Ishikawa (cell line): Measurements from ENCODE around the gene NOX5.

Experiments used
- CEBPB ChIP-seq: IDR thresholded peaks from 2 replicates; pipeline ENCODE4 v1.6.1; 2012
- CREB1 ChIP-seq: IDR thresholded peaks from 2 replicates; pipeline ENCODE4 v1.6.1; 2012; ENCODE audit warnings: low read depth
- EGR1 ChIP-seq: IDR thresholded peaks from 2 replicates; pipeline ENCODE4 v1.6.1; 2012
- EP300 ChIP-seq: IDR thresholded peaks from 2 replicates; pipeline ENCODE4 v1.6.1; 2012; ENCODE audit warnings: borderline replicate concordance
- FOXM1 ChIP-seq: IDR thresholded peaks from 2 replicates; pipeline ENCODE4 v1.6.1; 2012; ENCODE audit warnings: low read depth, borderline replicate concordance
- MAX ChIP-seq: IDR thresholded peaks from 2 replicates; pipeline ENCODE4 v1.6.1; 2012
- NFIC ChIP-seq: IDR thresholded peaks from 2 replicates; pipeline ENCODE4 v1.6.1; 2012
- RAD21 ChIP-seq: IDR thresholded peaks from 2 replicates; pipeline ENCODE4 v1.6.1; 2012; ENCODE audit warnings: low read depth
- REST ChIP-seq: IDR thresholded peaks from 2 replicates; pipeline ENCODE4 v1.6.1; 2012; ENCODE audit warnings: low read depth, mild to moderate bottlenecking
- TAF1 ChIP-seq: IDR thresholded peaks from 2 replicates; pipeline ENCODE4 v1.6.1; 2012; ENCODE audit warnings: low read depth, mild to moderate bottlenecking
- TCF12 ChIP-seq: IDR thresholded peaks from 2 replicates; pipeline ENCODE4 v1.6.1; 2012; ENCODE audit warnings: low read depth
- TEAD4 ChIP-seq: IDR thresholded peaks from 2 replicates; pipeline ENCODE4 v1.6.1; 2012
- USF1 ChIP-seq: IDR thresholded peaks from 2 replicates; pipeline ENCODE4 v1.6.1; 2012
- YY1 ChIP-seq: IDR thresholded peaks from 2 replicates; pipeline ENCODE4 v1.6.1; 2012; ENCODE audit warnings: low read depth
- ZBTB7A ChIP-seq: IDR thresholded peaks from 2 replicates; pipeline ENCODE4 v1.6.1; 2012; ENCODE audit warnings: low read depth

NOX5 gene

DNA sequence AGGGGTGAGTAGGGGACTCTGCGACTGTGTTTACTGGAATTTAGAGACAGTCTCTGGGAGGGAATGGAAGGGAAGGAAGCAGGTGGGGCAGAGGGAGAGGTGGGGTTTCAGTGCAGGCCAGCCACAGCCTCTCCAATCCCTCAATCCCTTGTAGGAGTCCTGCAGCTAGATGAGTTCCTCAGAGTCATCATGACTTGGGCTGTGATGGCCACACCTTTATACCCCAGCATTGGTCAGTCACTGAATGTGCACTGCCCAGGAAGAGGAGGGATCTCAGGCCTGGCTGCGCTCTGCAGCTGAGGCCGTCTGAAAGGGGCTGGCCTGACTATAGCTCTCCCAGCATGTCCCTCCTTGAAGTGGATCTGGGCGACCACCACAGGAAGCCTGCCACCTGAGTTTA lies 78.6 kb downstream of the NOX5 start:
- no peak for TF ChIP-seq TAF1
- no peak for TF ChIP-seq TCF12
- no peak for TF ChIP-seq FOXM1
- no peak for TF ChIP-seq CREB1
- TF ChIP-seq CEBPB: no peak
- TF ChIP-seq EGR1: no peak
- TF ChIP-seq NFIC: no peak
- TF ChIP-seq RAD21: no peak
- no peak for TF ChIP-seq MAX
- TF ChIP-seq TEAD4: no peak
- TF ChIP-seq ZBTB7A: no peak
- TF ChIP-seq YY1: no peak
- no peak for TF ChIP-seq USF1
- TF ChIP-seq EP300: no peak
- no peak for TF ChIP-seq REST

- no peak for TF ChIP-seq USF1
- no peak for TF ChIP-seq CEBPB
- no peak for TF ChIP-seq TCF12
- TF ChIP-seq NFIC: no peak
- no peak for TF ChIP-seq TEAD4
- TF ChIP-seq YY1: no peak
- TF ChIP-seq RAD21: no peak
Measured at GRCh38 chr15:69093614-69094013, 79.1 kb downstream of the NOX5 start.

DNA sequence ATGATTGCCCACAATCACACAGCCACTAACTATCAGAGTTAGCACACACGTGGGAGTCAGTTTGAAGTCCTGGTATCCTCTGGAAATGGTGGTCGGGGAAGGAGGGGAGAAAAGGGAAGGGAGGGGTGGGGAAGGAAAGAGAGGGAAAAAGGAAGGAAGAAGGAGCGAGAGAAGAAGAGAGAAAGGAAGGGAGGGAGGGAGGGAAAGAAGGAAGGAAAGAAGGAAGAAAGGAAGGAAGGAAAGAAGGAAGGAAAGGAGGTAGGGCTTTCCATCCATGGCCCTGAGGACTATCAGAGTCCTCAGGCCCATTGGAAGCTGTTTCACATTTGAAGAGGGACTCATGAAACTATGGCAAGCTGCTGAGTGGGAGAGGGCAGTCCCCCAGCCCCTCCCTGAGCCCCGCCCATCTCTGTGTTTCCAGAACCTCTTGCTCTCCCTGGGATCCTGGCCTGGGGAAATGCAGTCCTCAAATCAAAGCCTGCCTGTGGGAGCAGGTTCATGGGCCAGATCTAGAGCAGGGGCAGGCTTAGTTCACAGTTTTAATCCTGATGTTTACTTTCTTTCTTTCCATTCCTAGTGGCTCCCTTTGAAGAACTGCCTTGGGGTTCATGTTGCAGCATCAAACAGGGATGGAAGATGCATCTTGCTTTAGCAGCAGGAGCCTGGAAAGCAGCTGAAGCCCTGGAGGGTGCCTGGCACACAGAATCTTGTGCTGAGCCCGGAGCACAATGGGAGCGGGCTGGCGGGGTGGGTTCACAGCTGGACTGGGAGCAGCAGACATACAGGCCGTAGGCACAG lies 79.8 kb downstream of the NOX5 start:
- TF ChIP-seq USF1 (no peak), EP300 (no peak), EGR1 (no peak), RAD21 (no peak), CREB1 (no peak), CEBPB (no peak), YY1 (no peak), REST (no peak), TEAD4 (no peak), ZBTB7A (no peak), NFIC (no peak), MAX (no peak), TAF1 (no peak), FOXM1 (no peak), TCF12 (no peak)

DNA sequence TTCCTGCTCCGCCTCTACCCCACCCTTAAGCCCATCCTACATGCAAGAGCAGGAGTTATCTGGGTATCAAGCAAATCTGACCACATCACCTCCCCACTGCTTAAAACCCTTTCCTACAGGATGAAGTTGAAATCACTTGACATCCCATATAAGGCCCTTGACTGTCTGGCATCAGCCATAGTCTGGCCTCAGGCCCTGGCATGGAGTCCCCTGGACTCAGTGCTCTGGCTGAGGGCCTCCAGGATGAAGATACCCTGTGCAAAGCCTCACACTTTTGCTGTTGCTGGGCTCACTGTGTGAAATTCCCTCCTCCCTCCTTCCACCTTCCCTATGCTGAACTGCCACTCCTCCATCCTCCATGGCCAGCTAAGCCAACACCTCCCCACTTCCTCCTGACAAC lies 80.8 kb downstream of the NOX5 start:
- TF ChIP-seq NFIC (no peak), CREB1 (no peak)

DNA sequence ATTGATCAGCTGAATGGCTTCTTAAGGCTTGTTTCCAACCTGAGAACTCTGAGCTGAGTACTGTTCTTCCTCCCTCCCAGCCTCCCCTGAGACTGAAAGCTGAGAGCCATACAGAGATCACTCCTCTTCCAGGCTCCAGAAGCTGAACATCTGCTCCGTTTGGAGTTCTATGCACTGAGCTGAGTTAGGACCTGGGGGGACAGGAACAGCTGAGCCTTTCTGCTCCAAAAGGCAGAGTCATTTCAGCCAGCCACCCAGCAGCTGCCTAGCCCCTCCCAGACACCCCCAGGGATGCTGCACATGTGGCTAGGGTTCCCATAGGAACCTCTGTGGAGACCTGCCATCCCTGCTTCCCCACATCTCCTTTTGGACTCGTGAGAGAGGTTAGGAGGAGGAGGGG lies 81.7 kb downstream of the NOX5 start:
- no peak for TF ChIP-seq EP300
- TF ChIP-seq FOXM1: no peak
- no peak for TF ChIP-seq MAX
- no peak for TF ChIP-seq YY1
- no peak for TF ChIP-seq CREB1
- no peak for TF ChIP-seq ZBTB7A
- TF ChIP-seq CEBPB: no peak
- no peak for TF ChIP-seq TAF1
- TF ChIP-seq RAD21: no peak
- no peak for TF ChIP-seq TCF12

- TF ChIP-seq RAD21: no peak
- no peak for TF ChIP-seq TCF12
Measured at GRCh38 chr15:69096626-69097025, 82.1 kb downstream of the NOX5 start.
